Activated CD8-positive, alpha-beta memory T cell treated with anti-CD3 and anti-CD28 coated beads for 24 hours (primary cell): ENCODE data around the gene TNNI3K.

ENCODE experiments used
- DNase-seq: peaks from one replicate; pipeline ENCODE4 v3.0.0-alpha.2; 2020

The TNNI3K gene

GRCh38 chr1:74504933-74505512 lies 269.8 kb downstream of the TNNI3K start:
- no peak for DNase-seq

DNA sequence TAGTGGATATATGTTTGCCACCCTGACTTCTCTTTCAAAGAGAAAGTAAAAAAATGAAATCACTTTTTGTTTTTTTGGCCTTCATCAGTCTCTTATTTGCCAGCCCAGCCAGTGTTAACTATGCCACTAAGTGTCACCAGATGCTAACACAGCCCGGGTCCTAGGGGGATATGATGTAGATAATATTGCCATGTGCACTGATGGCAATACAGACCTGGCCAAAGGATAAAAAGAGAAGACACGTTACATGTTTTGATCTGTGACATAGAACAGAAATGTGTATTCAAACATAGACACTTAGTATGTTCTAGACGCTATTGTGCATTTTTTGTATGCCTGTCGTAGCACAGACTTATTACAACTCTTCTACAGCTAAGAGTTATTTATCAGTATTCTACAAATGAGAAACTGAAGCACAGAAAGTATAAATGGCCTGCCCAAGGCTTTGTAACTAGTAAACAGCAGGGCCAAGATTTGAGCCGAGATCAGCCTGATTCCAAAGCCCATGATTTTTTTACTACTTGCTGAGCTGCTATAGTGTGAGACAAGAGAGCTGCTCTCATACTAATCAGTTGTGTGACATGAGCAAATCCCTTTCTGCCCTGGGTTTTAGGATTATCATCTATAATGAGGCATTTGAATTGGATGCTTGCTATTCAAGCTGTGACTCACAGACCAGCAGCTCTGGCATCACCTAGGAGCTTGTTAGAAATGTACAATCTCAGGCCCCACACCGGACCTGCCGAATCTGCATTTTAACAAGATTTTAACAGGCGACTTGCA lies 270.9 kb downstream of the TNNI3K start:
- no peak for DNase-seq

DNA sequence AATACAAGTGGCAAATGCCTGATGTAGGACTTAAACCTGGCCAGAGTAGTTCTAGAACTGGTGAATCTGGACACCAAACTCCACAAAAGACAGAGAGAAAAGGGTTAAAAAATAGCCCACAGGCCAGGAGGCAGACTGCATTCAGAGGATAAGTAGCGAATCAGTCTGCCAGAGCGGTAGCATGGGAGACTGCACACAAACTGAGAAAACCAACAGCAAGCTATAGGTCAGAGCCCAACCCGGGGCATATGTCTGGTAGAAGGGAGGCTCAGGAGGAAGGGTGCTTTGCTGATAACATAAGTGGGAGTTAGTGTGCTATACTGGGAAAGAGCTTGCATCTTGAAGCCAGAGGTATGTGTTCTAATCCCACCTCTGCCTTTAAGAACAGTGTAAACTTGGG lies 273.3 kb downstream of the TNNI3K start:
- DNase-seq: no peak

DNA sequence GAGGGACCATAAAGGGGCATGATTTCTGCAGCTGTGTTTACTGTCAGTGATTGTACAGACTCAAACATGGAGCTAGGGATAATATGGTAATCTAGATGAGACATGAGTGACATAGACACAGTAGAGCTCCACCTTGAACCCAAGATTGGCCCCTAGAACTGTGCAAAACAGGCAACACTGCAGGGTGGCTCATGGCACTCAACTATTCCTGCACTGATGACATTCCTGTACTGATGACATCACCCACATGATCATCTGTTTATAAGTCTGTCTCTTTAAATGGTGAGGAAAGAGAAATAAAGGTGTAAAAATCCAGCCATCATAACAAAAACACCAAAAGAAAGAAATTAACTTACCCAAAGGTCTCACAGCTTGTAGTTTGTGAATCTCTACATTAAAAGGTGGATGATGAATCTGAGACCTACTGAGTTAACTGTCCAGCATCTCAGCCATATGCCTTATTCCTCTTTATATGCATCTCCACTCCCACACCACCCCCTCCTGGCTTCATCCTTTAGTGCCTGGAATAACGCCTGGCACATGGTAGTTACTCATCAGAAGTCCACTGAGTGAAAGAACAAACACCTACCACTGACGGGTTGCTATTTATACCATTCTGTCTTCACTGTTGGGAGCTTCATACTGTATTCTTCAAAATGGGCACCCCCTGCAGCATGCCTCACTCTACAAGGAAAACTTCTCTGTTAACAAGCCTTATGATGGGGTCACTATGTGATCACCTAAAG lies 277.2 kb downstream of the TNNI3K start, which contains the start of gene LRRC53:
TSS of gene LRRC53 (minus strand) at position 442 of the 746 bp plus-strand sequence. CDS start 29,262 bp downstream, outside the sequence.
- no peak for DNase-seq

DNA sequence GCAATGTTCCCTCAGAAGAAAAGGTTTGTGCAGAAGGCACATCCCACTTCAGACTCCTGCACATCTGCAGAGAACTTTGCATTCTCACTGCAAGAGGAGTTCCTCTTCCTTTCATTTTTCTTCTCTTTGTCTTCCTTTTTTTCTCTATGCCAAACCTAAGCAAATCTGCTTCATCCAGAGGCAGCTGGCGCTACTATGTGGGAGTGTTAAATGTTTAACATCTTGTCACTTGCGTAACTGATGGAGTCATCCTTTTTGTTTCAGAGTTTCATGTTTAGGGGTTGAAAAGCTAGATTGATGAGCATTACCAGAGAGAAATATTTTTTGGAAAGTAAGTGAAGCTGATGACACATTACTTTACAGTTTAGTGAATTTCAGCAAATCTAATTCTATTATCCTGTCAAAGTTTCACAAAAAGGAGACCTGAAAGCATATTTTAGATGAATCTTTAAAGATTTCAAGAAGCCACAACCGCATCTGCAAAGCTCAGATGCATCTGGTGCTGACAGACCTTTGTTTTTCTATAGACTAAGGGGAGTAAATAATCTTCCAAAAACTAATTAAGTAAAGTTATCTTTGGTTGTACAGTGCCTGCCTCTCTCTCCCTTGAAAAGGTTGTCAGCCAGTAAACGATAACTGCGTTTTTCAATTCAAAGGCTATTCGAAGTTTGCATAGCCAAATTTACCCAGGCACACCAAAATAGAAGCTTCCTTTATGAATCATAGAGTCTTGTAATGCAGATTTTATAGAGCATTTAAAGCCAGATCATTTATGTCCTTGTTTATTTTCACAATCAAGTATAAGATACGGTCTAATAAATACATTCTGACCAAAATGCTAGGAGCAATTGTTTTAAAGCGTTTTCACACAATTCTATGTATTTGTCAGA lies 278.5 kb downstream of the TNNI3K start:
- DNase-seq: no peak

DNA sequence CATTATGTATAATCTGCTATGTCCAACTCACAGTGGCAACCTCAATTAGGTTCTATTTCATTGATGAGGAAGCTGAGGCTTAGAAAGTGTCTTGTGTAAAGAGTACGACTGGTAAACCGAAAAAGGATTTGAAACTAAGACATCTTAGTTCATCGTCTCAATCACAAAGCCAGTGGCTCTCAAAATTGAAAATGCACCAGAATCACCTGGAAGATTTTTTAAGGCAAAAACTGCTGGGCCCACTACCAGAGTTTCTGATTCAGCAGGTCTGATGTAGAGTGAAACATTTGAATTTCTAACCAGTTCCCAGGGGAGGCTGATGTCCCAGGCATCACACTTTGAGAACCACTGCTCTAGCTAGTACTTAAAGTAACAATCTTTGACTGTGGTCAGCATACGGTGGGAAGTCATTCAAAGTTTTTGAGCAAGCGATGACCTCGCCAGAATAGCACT lies 282.4 kb downstream of the TNNI3K start:
- DNase-seq: no peak

- DNase-seq: no peak
Observed at GRCh38 chr1:74522148-74522547, 287.0 kb downstream of the TNNI3K start.

DNA sequence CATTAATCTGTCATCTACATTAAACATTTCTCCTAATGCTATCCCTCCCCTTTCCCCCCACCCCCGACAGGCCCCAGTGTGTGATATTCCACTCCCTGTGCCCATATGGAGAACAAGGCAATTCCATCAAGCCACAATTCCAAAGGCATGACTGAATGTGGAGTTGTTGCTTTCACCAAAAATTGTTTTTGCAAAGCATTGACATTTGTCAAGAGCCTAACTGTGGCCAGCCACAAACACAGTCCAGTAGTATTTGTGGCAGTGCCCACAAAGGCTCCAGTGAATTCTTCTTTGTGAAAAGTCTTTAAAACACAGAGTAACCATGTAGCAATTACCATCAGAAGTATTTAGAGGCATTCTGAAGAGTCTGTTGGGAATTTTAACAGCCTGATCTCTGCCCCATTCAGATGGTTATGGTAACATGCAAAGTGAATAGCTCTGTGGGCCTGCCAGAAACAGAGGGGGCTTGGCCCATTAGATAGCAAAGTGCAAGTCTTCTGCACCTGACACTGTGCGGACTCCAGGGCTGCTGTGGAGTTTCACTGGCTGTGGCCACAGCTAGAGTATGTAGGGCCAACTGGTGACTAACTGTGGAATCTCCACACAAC lies 288.8 kb downstream of the TNNI3K start:
- no peak for DNase-seq

- DNase-seq: no peak
Observed at GRCh38 chr1:74526708-74527107, 291.5 kb downstream of the TNNI3K start.

DNA sequence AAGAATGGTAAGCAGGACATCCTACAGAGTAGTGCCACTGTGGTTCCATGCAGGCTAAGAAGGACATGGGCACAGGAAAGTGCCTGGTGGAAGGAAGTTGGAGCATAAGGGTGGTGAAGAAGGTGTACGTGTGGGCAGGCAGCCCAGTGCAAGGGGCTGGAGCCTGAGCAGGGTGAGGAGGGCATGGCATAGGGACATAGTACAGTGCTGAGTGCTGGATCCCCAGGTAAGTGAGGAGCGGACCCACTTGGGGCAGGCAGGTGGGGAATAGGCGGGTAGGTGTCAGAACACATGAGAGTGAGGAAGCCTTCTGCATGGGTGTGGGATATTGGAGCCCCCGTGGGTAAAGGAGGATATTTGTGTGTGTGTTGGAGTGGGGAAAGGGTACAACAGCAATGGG lies 292.9 kb downstream of the TNNI3K start:
- no peak for DNase-seq

DNA sequence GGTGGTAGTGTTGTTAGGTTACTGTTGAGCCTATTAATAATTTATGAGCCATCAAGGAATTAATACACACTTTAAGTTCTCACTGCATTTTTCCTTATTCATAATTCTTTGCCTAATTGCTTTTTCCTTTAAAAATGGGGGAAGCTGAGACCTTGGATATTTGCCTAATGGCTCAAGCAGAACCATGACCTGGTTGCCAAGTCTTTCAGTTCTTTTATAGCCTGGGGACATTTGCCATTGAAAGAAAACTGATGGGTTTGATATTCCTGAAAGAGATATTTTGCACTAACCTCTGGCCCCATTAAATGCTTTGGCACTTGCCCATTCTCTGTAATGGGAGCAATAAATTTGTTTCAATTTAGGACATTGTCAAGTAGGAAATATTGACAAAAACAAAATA lies 295.7 kb downstream of the TNNI3K start:
- no peak for DNase-seq

- no peak for DNase-seq
Observed at GRCh38 chr1:74531796-74532195, 296.6 kb downstream of the TNNI3K start.

- DNase-seq: no peak
Observed at GRCh38 chr1:74534241-74534640, 299.1 kb downstream of the TNNI3K start.

DNA sequence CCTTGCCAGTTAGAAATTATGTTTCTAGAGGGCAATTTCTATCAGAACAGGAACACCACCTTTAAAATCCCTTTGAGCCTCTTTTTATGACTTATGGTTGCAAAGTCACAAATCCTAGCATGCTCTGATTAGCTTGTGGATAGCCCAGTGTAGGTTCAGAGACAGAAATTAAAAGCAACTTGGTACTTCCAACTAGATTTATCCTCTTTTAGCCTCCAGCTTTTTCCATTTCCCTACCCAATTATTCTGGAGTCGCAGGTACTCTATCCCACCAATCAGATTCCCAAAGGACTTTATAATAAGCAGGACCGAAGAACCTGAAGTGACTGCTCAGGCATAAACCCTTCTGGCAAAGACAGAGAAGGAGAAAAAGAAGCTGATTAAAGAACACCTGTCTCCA lies 310.6 kb downstream of the TNNI3K start:
- DNase-seq: no peak

- no peak for DNase-seq
Observed at GRCh38 chr1:74548961-74549750, 314.0 kb downstream of the TNNI3K start.

DNA sequence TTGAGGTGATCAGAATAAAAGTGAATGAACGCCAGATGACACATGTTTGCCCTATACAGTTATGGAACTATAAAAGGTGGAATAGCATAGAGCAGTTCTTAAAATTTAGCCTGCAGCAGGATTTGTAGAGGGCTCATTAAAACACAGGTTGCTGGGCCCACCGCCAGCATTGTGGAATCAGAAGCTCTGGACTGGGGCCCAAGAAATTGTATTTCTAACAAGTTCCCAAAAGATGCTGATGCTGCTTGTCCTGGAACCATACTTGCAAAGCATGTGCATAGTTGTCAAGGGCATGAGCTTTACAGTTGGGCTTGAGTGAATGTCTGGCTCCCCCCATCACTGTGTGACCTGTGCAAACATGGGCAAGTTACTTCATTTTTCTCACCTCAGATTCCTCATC lies 314.7 kb downstream of the TNNI3K start:
- DNase-seq: no peak

- DNase-seq: no peak
Observed at GRCh38 chr1:74570797-74571492, 335.8 kb downstream of the TNNI3K start.

GRCh38 chr1:74571493-74571800 lies 336.3 kb downstream of the TNNI3K start:
- no peak for DNase-seq

- no peak for DNase-seq
Observed at GRCh38 chr1:74571891-74572290, 336.7 kb downstream of the TNNI3K start.

DNA sequence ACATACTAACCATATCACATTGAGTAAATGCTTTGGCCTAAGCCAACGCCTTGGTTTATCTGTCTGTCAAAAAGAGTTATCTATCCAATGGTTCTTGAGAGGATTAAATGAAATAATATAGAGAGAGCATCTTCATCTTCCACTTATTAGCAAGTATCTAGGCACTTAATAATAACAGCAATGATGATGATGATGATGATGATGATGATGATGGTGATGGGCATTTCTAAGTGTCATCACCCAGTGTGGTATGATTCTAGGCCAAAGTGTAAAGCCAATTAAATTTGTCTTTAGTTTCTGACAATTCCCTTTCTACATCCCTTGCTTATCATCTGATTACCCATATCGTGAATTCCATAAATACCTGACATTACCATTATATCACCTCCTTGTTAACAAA lies 342.9 kb downstream of the TNNI3K start:
- DNase-seq: no peak

GRCh38 chr1:74579425-74579824 lies 344.2 kb downstream of the TNNI3K start:
- no peak for DNase-seq
